T47D (cell line): ENCODE measurements around the gene PDE4D.

Source experiments
- DNase-seq, 2 experiments: peaks; one replicate each; pipeline versions ENCODE4 v3.0.0 to v3.0.0-alpha.2; 2011 to 2012; ENCODE audit warnings: low read depth in 1 of 2, low spot score in 1 of 2
- JUND ChIP-seq: IDR thresholded peaks from 2 replicates; pipeline ENCODE4 v1.6.1; 2012; ENCODE audit warnings: low read depth
- in situ Hi-C: cut with HindIII; loops from 2 replicates; pipeline ENCODE4 v1.10.0; 2016; ENCODE audit warnings: low sequenced_read_pairs, low pct_unique_long_range_greater_than_20kb

PDE4D gene

DNA sequence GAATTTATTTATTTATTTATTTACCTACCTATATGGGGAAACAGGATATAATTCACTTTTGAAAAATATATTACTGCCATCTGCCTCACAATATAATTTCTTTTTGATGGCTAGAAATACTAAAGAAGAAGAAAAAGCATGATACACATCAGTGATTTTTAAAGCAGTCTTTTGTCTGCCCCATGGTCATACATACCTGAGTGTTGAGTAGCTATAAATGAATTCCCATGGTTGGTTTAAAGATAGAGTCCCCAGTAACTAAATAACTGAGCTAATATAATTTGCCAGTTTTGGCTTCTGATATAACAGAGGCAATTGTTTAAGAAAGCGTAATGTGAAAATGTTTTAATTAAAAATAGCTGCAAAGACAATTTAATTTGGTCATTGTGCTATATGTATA is 447.8 kb downstream of the PDE4D start:
- in situ Hi-C loops = no loop called here
- DNase-seq = no peak
- TF ChIP-seq JUND = no peak

DNA sequence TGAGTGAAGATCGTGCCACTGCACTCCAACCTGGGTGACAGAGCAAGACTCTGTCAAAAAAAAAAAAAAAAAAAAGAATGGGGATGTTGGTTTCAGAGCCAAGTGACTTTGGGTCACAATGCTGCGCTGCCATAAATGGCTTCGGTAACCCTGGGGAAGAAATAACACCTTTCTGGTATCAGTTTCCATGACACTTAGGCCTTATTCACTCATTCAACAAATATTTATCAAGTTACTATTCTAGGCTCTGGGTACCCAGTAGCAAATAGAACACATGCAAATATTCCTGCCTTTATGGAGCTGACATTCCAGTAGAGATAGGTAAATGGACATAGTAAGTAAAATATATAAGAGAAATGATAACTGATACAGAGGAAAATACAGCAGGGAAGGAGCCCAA is 454.2 kb downstream of the PDE4D start:
- TF ChIP-seq JUND = no peak
- no peak for DNase-seq
- in situ Hi-C loops = no loop called here

DNA sequence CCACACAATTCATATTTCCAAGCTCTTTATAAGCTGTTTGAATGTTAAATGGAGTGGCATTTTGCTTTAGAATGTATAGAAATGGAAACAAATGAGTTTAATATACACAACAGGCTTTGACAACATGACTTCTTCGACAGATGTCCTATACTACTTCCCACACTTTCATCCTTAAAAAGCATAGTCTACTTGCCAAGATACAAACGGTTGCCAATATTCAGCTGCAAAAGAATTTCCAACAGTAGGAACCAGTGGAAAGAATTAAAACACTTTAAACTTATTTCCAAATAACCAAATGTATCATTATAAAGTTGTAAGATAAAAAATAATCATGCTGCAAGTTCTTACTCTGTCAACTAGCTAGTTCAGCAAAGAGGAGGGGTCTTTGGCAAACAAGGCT is 456.4 kb downstream of the PDE4D start:
- no peak for TF ChIP-seq JUND
- in situ Hi-C loops = no loop called here
- DNase-seq = no peak

DNA sequence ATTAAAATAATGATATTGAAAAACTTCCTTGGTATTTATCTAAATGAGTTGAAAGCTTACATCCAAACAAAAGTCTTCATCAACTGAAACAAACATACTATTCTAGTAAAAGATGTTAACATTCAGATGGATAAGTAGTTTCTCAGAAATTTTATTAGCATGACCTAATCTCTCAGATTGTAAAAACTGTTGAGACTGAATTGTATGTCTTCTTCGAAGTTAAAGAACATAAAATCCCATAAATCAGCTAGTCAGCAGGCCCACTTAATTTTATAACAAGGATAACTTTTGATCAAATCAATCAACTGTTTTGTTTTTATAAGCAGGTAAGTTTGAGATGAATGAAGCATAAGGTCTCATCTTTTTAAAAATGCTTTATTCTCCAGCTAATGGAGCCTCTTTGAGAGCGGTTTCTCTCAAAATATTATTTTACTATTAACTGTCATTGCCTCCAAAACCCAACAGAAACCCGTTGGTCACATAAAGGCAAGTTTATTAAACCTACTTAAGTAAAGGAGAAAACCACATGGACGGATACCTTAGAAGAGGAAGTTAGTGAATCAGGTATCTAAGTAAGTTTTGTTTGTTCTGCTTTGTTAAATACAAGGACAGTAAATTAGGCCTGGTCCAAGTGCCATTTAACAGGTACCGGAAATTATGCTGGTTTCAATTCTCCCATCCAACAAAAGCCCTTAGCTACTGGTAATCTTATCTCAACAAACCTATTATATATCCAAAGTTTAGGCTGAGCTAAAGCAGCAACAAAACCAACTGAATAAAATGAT is 457.0 kb downstream of the PDE4D start:
- no peak for DNase-seq
- TF ChIP-seq JUND = no peak
- in situ Hi-C loops = no loop called here

DNA sequence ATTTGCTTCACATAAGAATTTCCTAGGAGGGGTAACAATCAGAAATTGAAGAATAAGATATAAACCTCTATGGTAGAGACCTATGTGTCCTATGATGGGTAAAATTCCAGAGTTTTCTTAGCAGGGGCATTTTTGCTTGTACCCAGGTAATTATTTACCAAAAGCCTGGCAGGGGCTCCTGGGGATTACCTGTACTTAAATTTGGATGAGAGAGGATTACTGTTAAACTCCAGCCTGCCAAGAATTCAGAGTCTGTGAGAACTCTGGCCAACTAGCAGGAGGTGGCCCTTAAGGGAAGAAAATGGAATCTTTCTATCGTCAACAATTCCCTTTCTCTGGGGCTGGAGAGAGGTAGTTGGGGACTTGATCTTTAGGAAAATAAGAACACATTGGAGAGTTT is 460.4 kb downstream of the PDE4D start:
- no peak for DNase-seq
- no peak for TF ChIP-seq JUND
- in situ Hi-C loops = no loop called here

DNA sequence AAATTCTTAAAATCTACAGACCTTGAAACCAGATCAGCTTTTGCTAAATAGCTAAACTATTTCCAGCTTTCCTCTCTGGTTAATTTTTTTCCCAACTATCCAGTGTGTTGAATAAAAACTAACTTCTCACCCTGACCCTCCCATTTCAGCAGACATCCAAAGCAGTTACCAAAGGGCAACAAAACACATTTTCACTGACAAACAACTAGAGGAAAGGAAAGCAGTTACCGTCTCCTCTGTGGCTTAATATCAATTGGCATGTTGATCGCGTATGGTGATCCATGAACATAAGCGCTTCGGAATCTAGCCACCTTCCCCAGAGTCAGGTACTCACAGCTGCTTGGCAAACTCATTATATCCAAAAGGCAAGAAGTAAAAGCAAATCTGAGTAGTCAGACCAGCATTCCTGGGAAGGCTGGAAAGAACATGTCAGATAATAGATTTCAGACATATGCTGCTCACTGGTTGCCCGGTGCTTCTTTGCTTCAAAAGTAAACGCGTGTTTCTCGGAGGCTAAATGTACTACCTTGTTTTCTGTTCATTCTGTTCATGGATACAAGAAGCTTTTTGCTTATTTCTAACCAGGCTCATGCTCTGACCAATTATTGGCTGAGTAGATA is 463.4 kb downstream of the PDE4D start:
- no peak for TF ChIP-seq JUND
- no peak for DNase-seq
- in situ Hi-C loops = no loop called here

DNA sequence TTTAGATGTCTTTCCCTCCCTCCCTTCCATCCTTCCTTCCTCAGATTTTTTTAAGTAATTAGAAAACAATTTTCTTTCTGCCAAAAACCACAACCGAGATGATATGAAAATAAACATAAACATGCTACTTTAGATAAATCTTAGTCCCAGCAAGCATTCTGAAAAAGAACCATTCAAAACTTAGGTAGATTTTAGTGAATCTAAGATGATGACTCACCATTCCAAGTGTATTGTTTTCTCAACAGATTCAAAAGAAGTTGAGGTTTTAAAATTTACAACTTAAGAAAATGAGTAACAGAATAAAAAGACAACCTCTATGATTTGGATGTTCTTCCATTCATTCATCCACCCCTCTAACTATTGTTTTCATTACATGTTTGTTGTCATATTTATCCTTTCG is 465.1 kb downstream of the PDE4D start:
- in situ Hi-C loops = no loop called here
- no peak for DNase-seq
- no peak for TF ChIP-seq JUND

DNA sequence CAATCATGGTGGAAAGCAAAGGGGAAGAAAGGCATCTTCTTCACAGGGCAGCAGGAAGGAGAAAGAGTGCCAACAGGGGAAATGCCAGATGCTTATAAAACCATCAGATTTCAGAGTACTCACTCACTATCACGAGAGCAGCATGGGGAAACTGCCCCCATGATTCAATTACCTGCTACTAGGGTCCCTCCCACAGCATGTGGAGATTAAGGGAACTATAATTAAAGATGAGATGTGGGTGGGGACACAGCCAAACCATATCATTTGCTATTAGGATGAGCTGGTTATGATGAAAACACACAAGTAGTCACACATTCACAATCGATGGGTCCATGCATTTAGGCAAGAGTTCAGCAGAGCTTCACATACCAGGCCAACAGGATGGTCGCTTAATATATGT is 469.0 kb downstream of the PDE4D start:
- in situ Hi-C loops = no loop called here
- DNase-seq = no peak
- no peak for TF ChIP-seq JUND

DNA sequence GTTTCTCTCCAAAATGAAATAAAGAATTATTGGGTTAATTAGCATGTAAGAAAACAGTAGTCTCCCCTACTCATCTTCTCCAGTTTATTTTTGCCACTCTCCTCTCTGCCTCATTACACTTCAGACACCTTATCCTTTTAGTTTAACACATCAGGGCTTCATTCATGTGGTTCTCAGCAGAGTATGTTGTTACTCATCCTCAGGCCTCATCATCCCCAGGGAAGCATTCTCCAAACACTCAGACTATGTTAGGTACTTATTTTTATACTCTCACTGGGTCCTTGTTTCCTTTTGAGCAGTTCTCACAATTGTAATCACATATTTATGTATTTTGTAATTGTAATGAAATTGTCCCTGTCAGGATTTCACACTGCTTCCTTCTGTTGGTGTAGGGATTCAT is 470.5 kb downstream of the PDE4D start:
- in situ Hi-C loops = no loop called here
- no peak for TF ChIP-seq JUND
- no peak for DNase-seq

DNA sequence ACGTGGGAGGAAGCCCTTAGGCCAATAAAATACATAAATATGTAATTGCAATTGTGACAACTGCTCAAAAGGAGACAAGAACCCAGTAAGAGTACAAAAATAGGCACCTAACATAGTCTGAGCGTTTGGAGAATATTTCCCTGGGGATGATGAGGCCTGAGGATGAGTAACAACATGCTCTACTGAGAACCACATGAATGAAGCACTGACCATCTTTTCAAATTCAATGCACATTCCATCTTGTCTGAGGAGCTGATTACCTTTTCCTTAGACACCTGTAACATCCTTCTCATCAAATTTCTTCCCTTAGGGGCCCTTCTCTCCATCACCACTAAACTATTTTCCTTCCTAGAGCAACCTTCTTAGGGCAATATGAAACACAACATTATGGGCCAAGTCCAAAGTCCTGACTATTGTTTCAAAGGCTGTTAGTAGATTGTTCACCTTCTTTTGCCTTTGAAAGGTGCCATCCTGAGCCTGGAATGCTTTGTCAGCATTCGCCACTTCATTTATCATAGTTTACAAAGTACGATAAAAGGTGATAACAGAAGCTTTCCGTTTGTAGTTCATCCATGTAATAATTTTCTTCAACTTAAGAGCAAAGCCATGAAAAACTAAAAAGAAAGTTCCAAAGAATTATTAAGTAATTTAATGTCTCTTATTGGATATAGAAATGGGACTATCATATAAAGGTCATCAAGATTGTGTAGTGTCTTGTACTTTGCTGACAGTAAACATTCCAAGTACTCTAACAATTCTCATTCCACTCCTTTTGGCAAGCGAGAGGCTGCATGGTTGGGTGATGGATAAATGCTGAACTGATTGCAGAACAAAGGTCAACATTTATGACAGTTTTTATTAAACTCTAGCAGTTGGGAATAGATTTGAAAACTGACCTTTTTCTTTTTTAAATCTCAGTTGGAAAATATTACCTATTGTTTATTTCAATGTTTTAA is 471.3 kb downstream of the PDE4D start:
- DNase-seq = no peak
- in situ Hi-C loops = no loop called here
- no peak for TF ChIP-seq JUND

DNA sequence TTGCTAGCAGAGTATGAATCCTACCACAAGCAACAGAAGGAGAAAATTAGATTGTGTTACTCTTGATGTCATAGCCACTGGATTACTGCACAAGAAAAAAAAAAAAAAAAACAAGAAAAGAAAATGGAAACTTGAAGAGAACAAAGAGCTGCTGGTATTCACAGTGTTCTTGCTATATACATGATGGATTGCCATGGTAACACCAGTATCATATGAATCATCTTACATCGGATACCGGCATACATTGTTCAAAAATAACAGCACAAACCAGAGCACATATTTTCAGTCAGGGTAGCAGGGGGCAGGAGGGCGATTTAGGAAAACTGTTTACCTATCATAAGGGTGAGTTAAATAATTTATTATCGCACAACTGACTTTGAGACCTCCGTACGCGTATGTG is 472.9 kb downstream of the PDE4D start:
- in situ Hi-C loops = no loop called here
- no peak for TF ChIP-seq JUND
- no peak for DNase-seq

DNA sequence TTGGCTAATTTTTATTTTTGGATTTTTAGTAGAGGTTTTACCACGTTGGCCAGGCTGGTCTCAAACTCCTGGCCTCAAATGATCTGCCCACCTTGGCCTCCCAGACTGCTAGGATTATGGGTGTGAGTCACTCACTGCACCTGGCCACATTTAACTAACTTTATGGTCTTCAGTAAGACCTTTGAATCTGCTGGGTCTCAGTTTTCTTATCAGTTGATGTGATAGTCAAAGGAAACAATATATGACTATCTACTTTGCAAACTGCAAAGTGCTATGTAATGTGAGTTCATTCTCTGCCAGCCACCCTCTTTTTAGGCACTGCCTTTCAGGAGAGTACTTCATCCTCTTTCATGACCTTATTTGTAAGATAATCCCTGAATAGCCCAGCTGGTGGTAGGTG is 474.7 kb downstream of the PDE4D start:
- TF ChIP-seq JUND = no peak
- in situ Hi-C loops = no loop called here
- no peak for DNase-seq

DNA sequence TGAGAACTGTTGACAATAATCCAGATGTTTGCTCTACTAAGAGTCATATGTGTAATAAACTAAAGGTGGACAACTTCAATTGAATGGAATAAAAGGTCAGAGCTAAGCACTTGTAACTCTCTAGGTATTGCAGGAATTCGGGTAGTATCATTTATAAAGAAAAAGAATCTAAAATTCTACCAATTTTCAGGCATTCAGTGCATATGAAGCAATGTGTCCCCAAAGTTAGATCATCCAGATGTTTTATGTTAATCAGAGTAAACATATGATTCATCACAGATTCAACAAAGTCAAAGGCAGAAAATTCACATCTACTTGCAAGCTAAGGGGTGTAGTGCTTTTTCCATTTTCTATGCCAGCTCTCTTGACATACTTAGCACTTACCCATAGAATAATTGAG is 477.1 kb downstream of the PDE4D start:
- TF ChIP-seq JUND = no peak
- DNase-seq = no peak
- in situ Hi-C loops = no loop called here
